PC-3 (cell line): ENCODE results near the gene ALOX12B. TPM values are rescaled to one million over a fixed set of nuclear protein-coding genes. Genes with fewer than 3 reads are reported as not detected.

Experiments used
- microRNA-seq: library from miRNA; unstranded; fragments of <30 nt; microRNA quantifications from one replicate; pipeline ENCODE4 v1.1.0, GENCODE V29; 2020; ENCODE audit not compliant: unreplicated experiment
- total RNA-seq: library from RNA; depleted of rRNA; stranded (reverse); fragments of >200 nt; gene quantifications from 2 replicates; pipeline ENCODE4 v1.2.3, GENCODE V29; 2014; rRNA removed

ALOX12B gene
- total RNA-seq, 1 experiment from 2014 or later, result 0.55 TPM

Small RNA genes within 50 kb of the gene (microRNA-seq; reads per million reads assigned to microRNA genes)
- not detected for gene MIR4314

Other genes starting within 250 kb of the ALOX12B start
- gene TMEM88, start 232.7 kb downstream of the ALOX12B start, total RNA-seq, result 1.5 TPM in 1 of 2 replicates, not detected in the other
- 403 and 409 TPM in 2 replicates for gene NAA38, start 230.2 kb downstream of the ALOX12B start, total RNA-seq
- gene CYB5D1, start 229.7 kb downstream of the ALOX12B start, total RNA-seq, result 16.7 and 23.1 TPM in 2 replicates
- gene CHD3, start 198.9 kb downstream of the ALOX12B start, total RNA-seq, result 102 and 151 TPM in 2 replicates
- gene RNF227, start 171.4 kb downstream of the ALOX12B start, total RNA-seq, result 0.11 and 0.52 TPM in 2 replicates
- gene KCNAB3, start 157.9 kb downstream of the ALOX12B start, total RNA-seq, result 0.26 and 0.75 TPM in 2 replicates
- gene TRAPPC1, start 155.8 kb downstream of the ALOX12B start, total RNA-seq, result 26.4 and 30.5 TPM in 2 replicates
- gene CNTROB, start 155.5 kb downstream of the ALOX12B start, total RNA-seq, result 27.5 and 40.5 TPM in 2 replicates
- 0.12 TPM in 1 of 2 replicates, not detected in the other for gene GUCY2D, start 85.1 kb downstream of the ALOX12B start, total RNA-seq
- not detected in 2 replicates for gene ALOX15B, start 48.7 kb downstream of the ALOX12B start, total RNA-seq
- 1.4 and 3.6 TPM in 2 replicates for gene ALOXE3, start 30.8 kb upstream of the ALOX12B start, total RNA-seq
- gene HES7, start 36.4 kb upstream of the ALOX12B start, total RNA-seq, result 2.9 TPM in 1 of 2 replicates, not detected in the other
- 25.0 and 47.2 TPM in 2 replicates for gene PER1, start 64.7 kb upstream of the ALOX12B start, total RNA-seq
- gene VAMP2, start 75.2 kb upstream of the ALOX12B start, total RNA-seq, result 5.0 and 18.0 TPM in 2 replicates
- 19.0 and 26.6 TPM in 2 replicates for gene TMEM107, start 88.7 kb upstream of the ALOX12B start, total RNA-seq
- gene BORCS6, start 102.5 kb upstream of the ALOX12B start, total RNA-seq, result 5.9 and 7.3 TPM in 2 replicates
- gene AURKB, start 122.9 kb upstream of the ALOX12B start, total RNA-seq, result 72.3 and 82.9 TPM in 2 replicates
- 7.8 and 8.4 TPM in 2 replicates for gene CTC1, start 160.3 kb upstream of the ALOX12B start, total RNA-seq
- 29.0 and 59.6 TPM in 2 replicates for gene PFAS, start 161.6 kb upstream of the ALOX12B start, total RNA-seq
- gene RANGRF, start 201.0 kb upstream of the ALOX12B start, total RNA-seq, result 18.0 and 22.8 TPM in 2 replicates
- 1.6 and 2.3 TPM in 2 replicates for gene SLC25A35, start 207.7 kb upstream of the ALOX12B start, total RNA-seq
- gene ARHGEF15, start 222.5 kb upstream of the ALOX12B start, total RNA-seq, result not detected in 2 replicates